Measurements from ENCODE around the gene IFI27.

GRCh38 chr14:94132285-94132887, 21.9 kb downstream of the IFI27 start:
- peak in 2 of 3 experiments; percentile 64 to 68; a peak in 3 of 4 replicates for TF ChIP-seq CTCF (IDR thresholded peaks at IDR 0.05; ENCODE audit: control extremely low read depth in 1 of 3, insufficient read depth in 1 of 3, low read depth in 1 of 3, low read length in 3 of 3)
- TF ChIP-seq TCF12 (IDR thresholded peaks at IDR 0.05; ENCODE audit: low read depth, low read length): no peak
